Measurements from ENCODE around the gene CYP2S1.

The CYP2S1 gene

DNA sequence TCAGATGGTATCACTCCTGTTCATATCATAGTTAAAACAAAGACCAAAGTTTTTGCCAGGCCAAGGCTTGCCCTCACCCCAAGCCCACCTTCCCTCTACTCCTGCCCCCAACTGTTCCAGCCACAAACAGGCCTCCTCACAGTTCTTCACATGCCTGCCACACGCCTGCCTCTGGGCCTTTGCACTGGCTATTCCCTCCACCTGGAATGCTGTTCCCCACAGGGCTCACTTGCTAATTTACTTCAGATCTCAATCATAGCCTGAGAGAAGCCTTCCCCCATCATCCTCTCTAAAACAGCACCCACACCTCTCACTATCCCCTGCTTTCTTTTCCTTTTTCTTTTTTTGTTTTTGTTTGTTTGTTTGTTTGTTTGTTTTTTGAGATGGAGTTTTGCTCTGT lies 21.1 kb downstream of the CYP2S1 start:
- no peak for ATAC-seq (replicated peaks)
- Mint-ChIP-seq H3K4me3 (no peak overlapping the region), H3K27me3 (peaks cover 19 to 33% of the 10 kb centered on the region in 2 donors), H3K4me1 (peaks cover 6 to 8% of the 10 kb centered on the region in 2 donors), H3K9me3 (no peaks in the 10 kb centered on the region), H3K36me3 (no peaks in the 10 kb centered on the region), H3K27ac (no peak overlapping the region)
- no peak for DNase-seq

DNA sequence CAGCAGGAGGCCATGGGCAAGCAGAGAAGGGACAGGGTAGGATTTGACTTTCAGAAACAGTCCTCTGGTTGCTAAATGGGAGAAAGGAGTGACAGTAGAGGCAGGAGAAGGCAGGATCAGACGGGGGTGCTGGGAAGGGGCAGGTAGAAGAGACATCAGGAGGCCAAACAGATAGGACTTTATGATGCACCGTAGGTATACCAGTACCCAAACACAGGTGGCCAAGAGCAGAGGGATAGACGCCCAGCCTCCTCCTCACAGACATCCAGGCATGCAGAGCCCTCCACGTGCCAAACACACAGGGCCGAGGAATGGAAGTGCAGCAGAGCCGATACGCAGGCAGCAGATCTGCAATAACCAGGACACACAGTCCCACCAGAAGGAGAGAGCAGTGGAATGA lies 24.7 kb downstream of the CYP2S1 start:
- H3K4me3 Mint-ChIP-seq, result no peak overlapping the region
- no peak for DNase-seq
- peaks cover 42 to 64% of the 10 kb centered on the region in 2 donors for H3K27me3 Mint-ChIP-seq
- peaks cover 6 to 8% of the 10 kb centered on the region in 2 donors for H3K4me1 Mint-ChIP-seq
- H3K27ac Mint-ChIP-seq, result no peak overlapping the region
- H3K9me3 Mint-ChIP-seq, result no peaks in the 10 kb centered on the region
- H3K36me3 Mint-ChIP-seq, result no peaks in the 10 kb centered on the region
- no peak for ATAC-seq (replicated peaks)

DNA sequence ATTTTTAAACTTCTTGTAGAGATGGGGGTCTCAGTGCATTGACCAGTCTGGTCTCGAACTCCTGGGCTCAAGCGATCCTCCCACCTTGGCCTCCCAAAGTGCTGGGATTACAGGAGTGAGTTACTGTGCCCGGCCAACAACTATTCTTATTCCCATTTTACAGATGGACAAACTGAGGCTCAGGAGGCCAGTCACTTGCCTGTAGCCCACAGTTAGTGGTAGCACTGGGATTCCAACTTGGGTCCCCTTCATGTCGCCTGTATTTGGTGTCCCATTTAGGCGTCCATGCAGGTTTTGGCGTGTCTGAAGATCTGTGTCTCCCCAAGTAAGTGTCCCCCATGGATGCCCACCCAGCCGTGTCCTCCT lies 25.2 kb downstream of the CYP2S1 start:
- Mint-ChIP-seq H3K27me3 (peaks cover 47 to 69% of the 10 kb centered on the region in 2 donors), H3K4me3 (peak overlapping the region in 1 of 2 donors; percentile 10), H3K9me3 (no peaks in the 10 kb centered on the region), H3K4me1 (peaks cover 8% of the 10 kb centered on the region in 2 donors), H3K27ac (peak overlapping the region; percentile 10), H3K36me3 (no peaks in the 10 kb centered on the region)
- ATAC-seq (replicated peaks), result no peak
- no peak for DNase-seq

DNA sequence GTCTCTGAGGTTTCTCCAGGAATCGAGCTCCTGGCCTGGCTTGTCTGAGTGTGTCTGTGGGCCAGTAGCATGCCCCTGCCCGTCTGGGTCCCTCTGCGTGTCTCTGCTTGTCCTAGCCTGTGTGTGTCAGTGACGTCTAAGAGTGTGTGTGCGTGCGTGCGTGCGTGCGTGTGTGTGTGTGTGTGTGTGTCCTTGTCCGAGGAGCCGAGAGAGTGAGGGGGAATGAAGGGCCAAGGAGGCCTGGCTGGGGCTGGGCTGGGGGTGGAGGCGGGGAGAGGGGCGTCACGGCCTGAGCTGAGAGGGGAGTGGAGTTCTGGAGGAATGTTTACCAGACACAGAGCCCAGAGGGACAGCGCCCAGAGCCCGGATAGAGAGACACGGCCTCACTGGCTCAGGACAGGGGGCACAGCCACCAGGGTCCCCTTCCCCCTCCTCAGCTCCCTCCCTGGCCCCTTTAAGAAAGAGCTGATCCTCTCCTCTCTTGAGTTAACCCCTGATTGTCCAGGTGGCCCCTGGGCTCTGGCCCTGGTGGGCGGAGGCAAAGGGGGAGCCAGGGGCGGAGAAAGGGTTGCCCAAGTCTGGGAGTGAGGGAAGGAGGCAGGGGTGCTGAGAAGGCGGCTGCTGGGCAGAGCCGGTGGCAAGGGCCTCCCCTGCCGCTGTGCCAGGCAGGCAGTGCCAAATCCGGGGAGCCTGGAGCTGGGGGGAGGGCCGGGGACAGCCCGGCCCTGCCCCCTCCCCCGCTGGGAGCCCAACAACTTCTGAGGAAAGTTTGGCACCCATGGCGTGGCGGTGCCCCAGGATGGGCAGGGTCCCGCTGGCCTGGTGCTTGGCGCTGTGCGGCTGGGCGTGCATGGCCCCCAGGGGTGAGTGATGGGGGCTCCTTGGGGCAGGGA lies 25.8 kb downstream of the CYP2S1 start, which contains the start of gene AXL:
Gene AXL, plus strand, starts transcription at position 609 of the 893 bp plus-strand sequence. Its CDS starts 170 bp downstream, at position 779.
- H3K4me3 Mint-ChIP-seq, result peak within 1 kb of the TSS in 1 of 2 donors; percentile 10
- peaks cover 8 to 11% of the 10 kb centered on the region in 2 donors for H3K4me1 Mint-ChIP-seq
- peak within 1 kb of the TSS; percentile 68 for H3K27ac Mint-ChIP-seq
- DNase-seq, result no peak
- H3K36me3 Mint-ChIP-seq, result no peaks in the 10 kb centered on the region
- no peak for ATAC-seq (replicated peaks)
- no peaks in the 10 kb centered on the region for H3K9me3 Mint-ChIP-seq
- peaks cover 52 to 75% of the 10 kb centered on the region in 2 donors for H3K27me3 Mint-ChIP-seq

DNA sequence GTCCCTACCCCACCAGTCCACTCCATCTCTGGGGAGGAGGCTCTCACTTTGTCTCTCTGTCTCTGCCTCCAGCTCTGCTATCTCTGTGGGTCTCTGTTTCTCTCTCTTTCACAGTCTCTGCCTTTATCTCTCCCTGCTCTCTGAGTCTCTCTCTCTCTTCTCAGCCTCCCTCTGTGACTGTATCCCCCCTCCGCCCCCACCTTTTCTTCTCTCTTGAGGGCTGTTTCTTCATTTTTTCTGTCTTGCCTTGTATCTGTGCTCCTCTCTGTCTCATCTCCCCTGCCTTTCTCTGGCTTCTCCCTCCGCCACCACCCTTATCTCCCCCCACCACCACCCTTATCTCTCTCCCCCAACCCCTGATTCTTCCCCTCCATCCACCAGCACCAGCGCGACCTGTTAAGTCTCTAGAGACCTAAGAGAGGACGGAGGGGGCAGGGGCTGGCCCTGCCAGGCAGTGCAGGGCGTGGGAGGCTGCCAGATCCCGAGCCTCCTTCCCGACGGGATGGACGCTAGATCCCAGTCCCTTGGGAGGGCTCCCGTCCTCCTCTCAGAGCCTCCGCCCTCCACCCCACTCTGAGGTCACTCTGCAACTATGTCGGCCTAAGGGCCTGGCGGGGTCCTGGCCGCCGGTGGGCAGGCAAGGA lies 27.0 kb downstream of the CYP2S1 start:
- DNase-seq (no peak), ATAC-seq (replicated peaks) (no peak)
- Mint-ChIP-seq H3K4me3 (no peak overlapping the region), H3K36me3 (no peaks in the 10 kb centered on the region), H3K4me1 (peaks cover 8 to 11% of the 10 kb centered on the region in 2 donors), H3K27ac (peak overlapping the region; percentile 32), H3K27me3 (peaks cover 59 to 87% of the 10 kb centered on the region in 2 donors), H3K9me3 (no peaks in the 10 kb centered on the region)

DNA sequence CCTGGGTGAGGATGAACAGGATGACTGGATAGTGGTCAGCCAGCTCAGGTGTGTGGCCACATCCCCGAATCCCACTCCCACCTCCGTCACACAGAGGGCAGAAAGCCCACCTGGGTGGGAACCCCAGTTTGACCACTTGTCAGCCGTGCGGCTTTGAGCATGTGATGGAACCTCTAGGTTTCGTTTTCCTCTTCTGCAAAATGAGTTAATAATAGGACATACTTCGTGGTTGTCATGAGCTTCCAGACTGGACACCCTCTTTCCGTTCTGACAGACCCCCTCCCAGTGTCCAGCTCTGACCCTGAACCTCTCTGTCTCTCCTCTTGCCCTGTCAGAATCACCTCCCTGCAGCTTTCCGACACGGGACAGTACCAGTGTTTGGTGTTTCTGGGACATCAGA lies 27.8 kb downstream of the CYP2S1 start:
- ATAC-seq (replicated peaks), result no peak
- H3K4me1 Mint-ChIP-seq, result peaks cover 12 to 14% of the 10 kb centered on the region in 2 donors
- no peak for DNase-seq

DNA sequence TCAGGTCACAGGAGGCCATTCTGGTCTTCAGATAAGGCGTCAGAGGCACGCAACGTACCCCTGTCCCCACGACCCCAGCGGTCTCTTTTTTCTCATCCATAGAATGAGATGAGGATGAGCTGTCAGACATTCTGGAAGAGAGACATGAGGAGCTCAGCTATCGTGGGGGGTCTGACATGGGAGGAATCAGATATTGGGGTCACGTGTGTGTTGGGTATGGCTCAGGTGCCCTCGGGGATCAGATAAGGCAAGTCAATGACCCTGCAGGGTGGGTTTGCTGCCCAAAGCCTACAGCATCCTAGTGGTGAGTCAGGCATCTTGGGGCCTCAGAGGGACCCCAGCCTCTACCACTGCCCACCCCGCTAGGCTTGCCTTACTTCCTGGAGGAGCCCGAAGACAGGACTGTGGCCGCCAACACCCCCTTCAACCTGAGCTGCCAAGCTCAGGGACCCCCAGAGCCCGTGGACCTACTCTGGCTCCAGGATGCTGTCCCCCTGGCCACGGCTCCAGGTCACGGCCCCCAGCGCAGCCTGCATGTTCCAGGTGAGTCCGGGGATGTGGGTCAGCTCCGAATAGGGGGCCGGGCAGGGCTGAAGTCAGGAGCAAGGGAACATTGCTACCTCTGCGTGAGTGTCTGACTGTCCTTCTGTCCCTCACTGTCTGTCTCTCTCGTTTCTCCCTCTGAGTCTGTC lies 28.6 kb downstream of the CYP2S1 start:
- Mint-ChIP-seq H3K4me1 (peaks cover 13 to 16% of the 10 kb centered on the region in 2 donors), H3K9me3 (no peaks in the 10 kb centered on the region), H3K27ac (no peak overlapping the region), H3K36me3 (no peaks in the 10 kb centered on the region), H3K27me3 (peaks cover 70 to 90% of the 10 kb centered on the region in 2 donors), H3K4me3 (no peak overlapping the region)
- ATAC-seq (replicated peaks), result no peak
- DNase-seq, result no peak

More for the DNA sequence above, 27.8 kb downstream of the CYP2S1 start:
- Mint-ChIP-seq H3K9me3 (no peaks in the 10 kb centered on the region), H3K36me3 (no peaks in the 10 kb centered on the region), H3K27ac (no peak overlapping the region), H3K27me3 (peaks cover 66 to 93% of the 10 kb centered on the region in 2 donors), H3K4me3 (no peak overlapping the region)

DNA sequence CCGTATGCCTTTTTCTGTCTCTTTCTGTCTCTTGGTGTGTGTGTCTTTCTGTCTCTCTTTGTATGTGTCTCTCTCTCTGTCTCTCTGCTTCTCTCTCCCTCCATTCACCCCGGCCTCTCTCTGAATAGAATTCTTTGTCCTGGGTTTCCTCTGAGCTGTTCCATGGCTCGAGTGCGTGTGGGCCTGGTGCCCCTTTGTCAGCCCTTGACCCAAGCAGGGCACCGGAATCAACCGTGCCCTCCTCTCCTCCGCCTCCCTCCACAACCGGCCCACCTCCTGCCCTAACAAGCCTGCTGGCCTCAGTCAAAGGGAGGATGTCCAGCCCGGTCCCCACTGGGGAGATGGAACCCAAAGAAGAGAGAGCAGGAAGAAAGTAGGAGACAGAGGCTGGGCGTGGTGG lies 29.2 kb downstream of the CYP2S1 start:
- peaks cover 65 to 88% of the 10 kb centered on the region in 2 donors for H3K27me3 Mint-ChIP-seq
- H3K9me3 Mint-ChIP-seq, result no peaks in the 10 kb centered on the region
- ATAC-seq (replicated peaks) (no peak), DNase-seq (no peak)
- no peak overlapping the region for H3K4me3 Mint-ChIP-seq
- peaks cover 13 to 16% of the 10 kb centered on the region in 2 donors for H3K4me1 Mint-ChIP-seq
- no peaks in the 10 kb centered on the region for H3K36me3 Mint-ChIP-seq
- H3K27ac Mint-ChIP-seq, result no peak overlapping the region

DNA sequence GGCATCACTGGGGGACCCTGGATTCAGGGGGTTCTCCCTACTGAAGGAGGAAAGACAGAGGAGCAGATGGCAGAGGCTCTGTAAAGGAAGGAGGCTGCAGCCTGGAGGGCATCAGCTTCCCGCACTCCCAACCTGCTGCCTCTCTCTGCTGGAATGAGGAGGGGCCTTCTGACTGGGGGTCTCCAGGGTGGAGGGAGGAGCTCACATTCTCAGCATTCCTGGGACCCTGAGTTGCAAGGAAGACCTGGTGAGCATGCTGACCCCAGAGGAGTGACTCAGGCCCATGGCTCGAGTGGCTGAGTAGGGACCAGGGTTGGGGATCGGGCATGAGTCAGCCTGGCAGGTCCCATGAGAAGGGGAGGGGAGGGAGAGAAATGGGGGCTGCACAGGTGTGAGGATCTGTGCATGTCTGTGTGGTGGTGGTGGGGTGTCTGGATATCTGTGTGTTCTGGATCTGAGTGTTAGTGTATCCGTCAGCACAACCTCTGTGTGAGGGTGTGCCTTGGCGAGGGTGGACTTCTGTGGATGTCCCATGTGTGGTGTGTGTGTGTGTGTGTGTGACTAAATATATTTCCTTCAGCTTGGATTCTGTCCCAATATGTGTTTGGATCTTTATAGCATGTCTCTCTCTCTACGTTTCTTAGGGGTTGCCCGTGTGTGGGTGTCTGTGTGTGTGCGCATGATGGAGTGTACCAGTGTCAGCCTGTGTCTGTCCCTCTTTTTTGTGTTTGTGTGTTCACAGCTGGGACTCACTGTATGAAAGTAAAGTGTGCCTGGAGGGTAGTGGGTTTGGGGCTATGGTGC lies 30.6 kb downstream of the CYP2S1 start:
- no peak overlapping the region for H3K27ac Mint-ChIP-seq
- no peak overlapping the region for H3K4me3 Mint-ChIP-seq
- peak; percentile 22 to 51 for ATAC-seq (replicated peaks)
- H3K27me3 Mint-ChIP-seq, result peaks cover 64 to 79% of the 10 kb centered on the region in 2 donors
- no peak for DNase-seq
- no peaks in the 10 kb centered on the region for H3K9me3 Mint-ChIP-seq
- H3K36me3 Mint-ChIP-seq, result no peaks in the 10 kb centered on the region
- peaks cover 9 to 14% of the 10 kb centered on the region in 2 donors for H3K4me1 Mint-ChIP-seq

DNA sequence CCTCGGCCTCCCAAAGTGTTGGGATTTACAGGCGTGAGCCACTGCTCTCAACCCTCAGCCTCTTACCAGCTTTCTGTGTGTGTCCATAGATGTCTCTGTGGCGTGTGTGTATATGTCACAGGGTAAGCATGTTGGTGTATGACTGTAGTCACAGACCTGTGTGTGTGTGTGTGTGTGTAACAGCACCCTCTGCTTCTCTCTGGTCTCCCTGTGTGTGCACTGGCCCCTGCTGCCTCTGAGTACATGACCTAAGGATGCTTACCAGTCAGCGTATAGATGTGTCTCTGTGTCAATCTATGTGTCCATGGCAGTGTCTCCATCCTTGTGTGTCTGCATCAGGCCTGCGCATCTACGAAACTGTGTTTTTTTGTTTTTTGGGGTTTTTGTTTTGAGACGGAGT lies 31.6 kb downstream of the CYP2S1 start:
- Mint-ChIP-seq H3K9me3 (no peaks in the 10 kb centered on the region), H3K27ac (no peak overlapping the region), H3K27me3 (peaks cover 56 to 70% of the 10 kb centered on the region in 2 donors), H3K4me1 (peaks cover 5 to 10% of the 10 kb centered on the region in 2 donors), H3K36me3 (no peaks in the 10 kb centered on the region), H3K4me3 (no peak overlapping the region)
- no peak for DNase-seq
- ATAC-seq (replicated peaks), result no peak

DNA sequence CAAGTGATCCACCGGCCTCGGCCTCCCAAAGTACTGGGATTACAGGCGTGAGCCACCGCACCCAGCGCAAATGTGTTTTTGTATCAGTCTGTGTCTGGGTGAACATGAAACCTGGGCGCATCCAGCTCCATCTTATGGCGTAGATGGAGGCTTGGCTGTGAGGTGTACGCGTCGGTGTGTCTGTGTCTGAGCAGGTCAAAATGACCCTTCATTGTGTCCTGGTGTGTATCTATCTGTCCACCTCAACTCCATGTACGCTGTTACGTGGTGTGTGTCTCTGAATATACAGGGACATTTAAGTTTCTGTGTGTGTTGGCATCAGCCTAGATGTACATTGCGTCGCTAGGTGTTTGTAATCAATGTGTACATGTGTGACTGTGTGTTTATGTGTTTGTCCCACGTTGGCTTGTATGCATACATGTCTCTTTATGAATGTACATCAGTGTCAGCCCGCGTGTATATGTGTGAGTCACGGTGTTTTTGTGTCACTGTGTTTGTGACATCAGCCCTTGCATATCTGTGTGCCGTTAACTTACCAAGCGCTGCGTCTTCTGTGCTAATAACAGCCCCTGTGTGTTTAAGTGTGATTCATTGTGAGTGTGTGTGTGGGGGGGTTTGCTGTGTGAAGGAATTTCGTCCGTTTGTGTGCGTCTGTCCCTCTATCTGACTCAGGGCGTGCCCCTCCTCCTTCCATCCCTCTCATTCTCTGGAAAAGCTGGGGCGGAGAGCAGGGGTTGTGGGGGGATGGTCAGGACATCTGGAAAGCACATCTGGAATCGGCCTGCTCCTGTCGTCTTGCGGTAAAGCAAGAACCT lies 32.4 kb downstream of the CYP2S1 start:
- Mint-ChIP-seq H3K4me1 (peaks cover 5 to 10% of the 10 kb centered on the region in 2 donors), H3K27ac (no peak overlapping the region), H3K4me3 (peak overlapping the region; percentile 20 to 67), H3K9me3 (no peaks in the 10 kb centered on the region), H3K27me3 (peaks cover 49 to 62% of the 10 kb centered on the region in 2 donors), H3K36me3 (no peaks in the 10 kb centered on the region)
- peak in 1 of 2 donors; percentile 28 for ATAC-seq (replicated peaks)
- DNase-seq, result no peak

DNA sequence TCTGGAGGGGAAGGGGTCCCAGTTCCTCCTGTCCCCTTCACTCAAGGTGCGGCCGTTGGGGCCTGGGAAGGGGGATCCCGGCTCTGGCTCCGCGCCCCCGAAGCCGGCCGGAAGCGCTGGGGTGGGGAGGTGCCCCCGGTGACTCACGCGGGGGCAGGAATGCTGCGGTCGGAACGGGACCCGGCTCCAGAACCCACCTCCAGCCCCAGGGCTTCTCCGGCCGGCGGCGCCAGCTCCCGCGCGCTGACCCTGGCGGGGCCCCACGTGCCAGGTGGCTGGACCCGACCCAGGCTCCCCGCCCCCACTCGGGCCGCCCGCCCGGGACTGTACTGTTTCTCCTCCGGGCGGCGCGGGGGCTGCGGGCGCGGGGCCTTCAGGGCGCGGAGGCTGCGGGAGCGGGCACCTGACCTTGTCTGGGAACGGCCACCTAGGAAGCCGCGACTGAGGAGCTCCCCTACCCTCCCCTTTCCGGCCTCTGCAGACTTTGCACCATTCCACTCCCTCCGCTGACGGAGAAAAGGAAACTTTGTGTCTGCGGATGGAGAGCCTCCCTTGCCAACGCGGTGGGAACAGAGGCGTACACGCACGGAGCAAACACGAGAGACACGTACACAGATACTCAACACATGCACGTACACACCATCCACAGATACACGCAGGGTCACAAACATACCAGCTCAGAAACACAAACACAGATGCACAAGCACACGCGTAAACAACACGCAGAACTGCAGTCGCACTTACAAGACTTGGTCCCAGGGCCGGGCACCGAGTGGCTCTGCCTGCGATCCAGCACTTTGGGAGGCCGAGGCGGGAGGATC lies 33.2 kb downstream of the CYP2S1 start:
- H3K27ac Mint-ChIP-seq, result no peak overlapping the region
- H3K27me3 Mint-ChIP-seq, result peaks cover 46 to 54% of the 10 kb centered on the region in 2 donors
- ATAC-seq (replicated peaks) (peak; percentile 41), DNase-seq (no peak)
- no peaks in the 10 kb centered on the region for H3K9me3 Mint-ChIP-seq
- H3K4me1 Mint-ChIP-seq, result peaks cover 5 to 10% of the 10 kb centered on the region in 2 donors
- peak overlapping the region in 1 of 2 donors; percentile 42 for H3K4me3 Mint-ChIP-seq
- H3K36me3 Mint-ChIP-seq, result no peaks in the 10 kb centered on the region

Measured in stimulated activated naive B cell treated with anti-CD40 and anti-IgM and Interleukin-4, amounts not matched to agents 10 μg/mL and 1 μg/mL and 100 μg/mL, for 72 hours (primary cell).